WTC11 (cell line): ENCODE results near the gene SH3BP5. TPM values are rescaled to one million over a fixed set of nuclear protein-coding genes. Genes with fewer than 3 reads are reported as not detected.

Experiments
- ATAC-seq: fragments of 200-7000 bp; cut with Tn5 transposase; 2 replicates; pipeline ENCODE4 v1.10.0; 2021; ENCODE audit warnings: mild to moderate bottlenecking, moderate library complexity
- CTCF ChIA-PET: fragments of 300-600 bp; sonication (Branson Sonifier 250); formaldehyde crosslinking; loops from one replicate; lab custom pipeline; 2021; ENCODE audit warnings: antibody characterized with exemption; lab: Charles Lee
- POLR2A ChIA-PET: fragments of 350-600 bp; sonication (Branson Sonifier 250); formaldehyde crosslinking; loops from one replicate; lab custom pipeline; 2021; ENCODE audit warnings: antibody characterized with exemption; lab: Charles Lee
- DNase-seq: peaks from one replicate; pipeline ENCODE4 v3.0.0; 2021; ENCODE audit warnings: low spot score
- H3K27ac Mint-ChIP-seq: 2 replicates; pipeline ENCODE4 v1.8.0; 2021; ENCODE audit warnings: mixed read lengths
- H3K27me3 Mint-ChIP-seq: 2 replicates; pipeline ENCODE4 v1.8.0; 2021; ENCODE audit warnings: low read depth, mild to moderate bottlenecking, moderate library complexity, mixed read lengths
- H3K36me3 Mint-ChIP-seq: 2 replicates; pipeline ENCODE4 v1.8.0; 2021; ENCODE audit warnings: mixed read lengths
- H3K4me1 Mint-ChIP-seq: 2 replicates; pipeline ENCODE4 v1.8.0; 2022; ENCODE audit warnings: mixed read lengths
- H3K4me3 Mint-ChIP-seq: 2 replicates; pipeline ENCODE4 v1.8.0; 2021; ENCODE audit warnings: mild to moderate bottlenecking, moderate library complexity, mixed read lengths
- H3K9me3 Mint-ChIP-seq: 2 replicates; pipeline ENCODE4 v1.8.0; 2021; ENCODE audit warnings: mixed read lengths
- ATF1 ChIP-seq: sonication (generic); formaldehyde crosslinking; IDR thresholded peaks from 2 replicates; pipeline ENCODE4 v1.8.1; 2023; ENCODE audit warnings: mild to moderate bottlenecking, moderate library complexity, missing genetic modification reagents
- FOXK1 ChIP-seq: sonication (generic); formaldehyde crosslinking; IDR thresholded peaks from 2 replicates; pipeline ENCODE4 v1.8.0; 2022; ENCODE audit warnings: mild to moderate bottlenecking, moderate library complexity, missing genetic modification reagents
- FOXP1 ChIP-seq: sonication (generic); formaldehyde crosslinking; IDR thresholded peaks from 2 replicates; pipeline ENCODE4 v1.8.0; 2022; ENCODE audit warnings: missing genetic modification reagents, mild to moderate bottlenecking, moderate library complexity, borderline replicate concordance
- GRHL2 ChIP-seq: fragments of 250-450 bp; sonication (Bioruptor Pico); IDR thresholded peaks from 2 replicates; pipeline ENCODE4 v1.8.0; 2022; ENCODE audit warnings: mild to moderate bottlenecking, moderate library complexity; ENCODE audit not compliant: insufficient replicate concordance, severe bottlenecking
- KAT7 ChIP-seq: sonication (generic); formaldehyde crosslinking; IDR thresholded peaks from 2 replicates; pipeline ENCODE4 v1.8.1; 2023; ENCODE audit warnings: missing genetic modification reagents, mild to moderate bottlenecking, borderline replicate concordance
- MYBL2 ChIP-seq: sonication (generic); formaldehyde crosslinking; IDR thresholded peaks from 2 replicates; pipeline ENCODE4 v1.8.1; 2023; ENCODE audit warnings: mild to moderate bottlenecking, moderate library complexity, missing genetic modification reagents
- NR1H2 ChIP-seq: sonication (generic); formaldehyde crosslinking; IDR thresholded peaks from 2 replicates; pipeline ENCODE4 v1.9.0; 2021; ENCODE audit warnings: mild to moderate bottlenecking, moderate library complexity, missing genetic modification reagents
- NR3C1 ChIP-seq: sonication (generic); formaldehyde crosslinking; conservative IDR thresholded peaks from 2 replicates; pipeline ENCODE4 v1.8.1; 2023; ENCODE audit warnings: low read depth, mild to moderate bottlenecking, missing genetic modification reagents
- RELA ChIP-seq: sonication (generic); formaldehyde crosslinking; IDR thresholded peaks from 2 replicates; pipeline ENCODE4 v1.8.1; 2022; ENCODE audit warnings: missing genetic modification reagents, mild to moderate bottlenecking, borderline replicate concordance
- SMAD3 ChIP-seq: sonication (generic); formaldehyde crosslinking; IDR thresholded peaks from 2 replicates; pipeline ENCODE4 v1.8.0; 2022; ENCODE audit warnings: missing genetic modification reagents, mild to moderate bottlenecking, borderline replicate concordance
- SP1 ChIP-seq: sonication (generic); formaldehyde crosslinking; conservative IDR thresholded peaks from 2 replicates; pipeline ENCODE4 v1.8.1; 2022; ENCODE audit warnings: missing genetic modification reagents
- ZNF121 ChIP-seq: sonication (generic); formaldehyde crosslinking; IDR thresholded peaks from 2 replicates; pipeline ENCODE4 v1.8.0; 2023; ENCODE audit warnings: missing genetic modification reagents
- ZNF263 ChIP-seq: sonication (generic); formaldehyde crosslinking; IDR thresholded peaks from 2 replicates; pipeline ENCODE4 v1.8.1; 2022; ENCODE audit warnings: low read depth, mild to moderate bottlenecking, moderate library complexity, missing genetic modification reagents
- ZNF317 ChIP-seq: sonication (generic); formaldehyde crosslinking; IDR thresholded peaks from 2 replicates; pipeline ENCODE4 v1.8.1; 2023; ENCODE audit warnings: low read depth, mild to moderate bottlenecking, moderate library complexity, missing genetic modification reagents, borderline replicate concordance
- total RNA-seq: library from RNA; stranded (reverse); gene quantifications from 3 replicates; pipeline ENCODE4 v1.2.3, GENCODE V29; 2021
- TF ChIP-seq, protein P1 (sequence below): sonication (generic); formaldehyde crosslinking; IDR thresholded peaks from 2 replicates; pipeline ENCODE4 v1.8.1; 2023; ENCODE audit warnings: mild to moderate bottlenecking, missing genetic modification reagents
- TF ChIP-seq, protein P2 (sequence below): fragments of 250-450 bp; sonication (Bioruptor Pico); IDR thresholded peaks from 2 replicates; pipeline ENCODE4 v2.1.2; 2022; ENCODE audit warnings: mild to moderate bottlenecking, moderate library complexity
- TF ChIP-seq, protein P3 (sequence below): sonication (generic); formaldehyde crosslinking; IDR thresholded peaks from 2 replicates; pipeline ENCODE4 v1.8.1; 2022; ENCODE audit warnings: low read depth, mild to moderate bottlenecking, moderate library complexity, missing genetic modification reagents, borderline replicate concordance
- TF ChIP-seq, protein P4 (sequence below): sonication (generic); formaldehyde crosslinking; conservative IDR thresholded peaks from 2 replicates; pipeline ENCODE4 v1.8.1; 2022; ENCODE audit warnings: mild to moderate bottlenecking, missing genetic modification reagents
- TF ChIP-seq, protein P5 (sequence below): sonication (generic); formaldehyde crosslinking; IDR thresholded peaks from 2 replicates; pipeline ENCODE4 v1.8.1; 2023; ENCODE audit warnings: mild to moderate bottlenecking, missing genetic modification reagents, borderline replicate concordance

The SH3BP5 gene
- total RNA-seq, 1 experiment from 2014 or later = 7.2 TPM

DNA sequence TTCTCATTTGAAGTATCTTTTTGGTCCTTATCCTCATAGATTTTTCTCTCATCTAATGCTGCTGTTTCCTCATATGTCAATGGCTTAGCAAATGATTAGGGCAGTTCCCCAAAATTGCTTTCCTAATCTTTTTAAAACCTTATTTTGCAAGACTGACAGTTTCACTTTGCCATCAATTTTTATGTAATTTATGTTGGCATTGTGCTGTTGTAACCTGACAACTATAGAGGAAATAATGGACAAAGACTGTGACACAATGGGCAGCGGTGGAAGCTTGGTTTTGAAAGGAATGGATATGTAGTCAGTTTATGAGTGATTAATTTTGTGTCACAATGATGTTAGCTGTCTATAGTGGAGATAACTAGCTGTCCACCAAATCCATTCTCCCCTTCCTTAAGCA, 10.6 kb upstream of the SH3BP5 start:
- POLR2A ChIA-PET = no interaction called here
- no peaks in the 10 kb centered on the region; the same call in 1 of the 2 replicates for H3K27me3 Mint-ChIP-seq
- CTCF ChIA-PET = interaction anchor here (1.4 kb wide), 1 partner anchor 77 kb away, joined by 4 read pairs; no protein-coding TSS in a partner anchor
- H3K4me3 Mint-ChIP-seq = no peak overlapping the region
- DNase-seq (no peak), ATAC-seq (no peak)
- no peaks in the 10 kb centered on the region for H3K36me3 Mint-ChIP-seq
- no peaks in the 10 kb centered on the region; the same call in 1 of the 2 replicates for H3K9me3 Mint-ChIP-seq
- TF ChIP-seq, protein P1, sequence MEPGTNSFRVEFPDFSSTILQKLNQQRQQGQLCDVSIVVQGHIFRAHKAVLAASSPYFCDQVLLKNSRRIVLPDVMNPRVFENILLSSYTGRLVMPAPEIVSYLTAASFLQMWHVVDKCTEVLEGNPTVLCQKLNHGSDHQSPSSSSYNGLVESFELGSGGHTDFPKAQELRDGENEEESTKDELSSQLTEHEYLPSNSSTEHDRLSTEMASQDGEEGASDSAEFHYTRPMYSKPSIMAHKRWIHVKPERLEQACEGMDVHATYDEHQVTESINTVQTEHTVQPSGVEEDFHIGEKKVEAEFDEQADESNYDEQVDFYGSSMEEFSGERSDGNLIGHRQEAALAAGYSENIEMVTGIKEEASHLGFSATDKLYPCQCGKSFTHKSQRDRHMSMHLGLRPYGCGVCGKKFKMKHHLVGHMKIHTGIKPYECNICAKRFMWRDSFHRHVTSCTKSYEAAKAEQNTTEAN (CRISPR knock-in tag) = no peak
- TF ChIP-seq SP1 (no peak), ZNF121 (CRISPR knock-in tag) (no peak), NR1H2 (CRISPR knock-in tag) (no peak), FOXK1 (CRISPR knock-in tag) (no peak), SMAD3 (CRISPR knock-in tag) (no peak), ZNF263 (CRISPR knock-in tag) (no peak), KAT7 (no peak), ATF1 (CRISPR knock-in tag) (no peak), GRHL2 (CRISPR knock-in tag) (no peak), MYBL2 (CRISPR knock-in tag) (no peak), NR3C1 (CRISPR knock-in tag) (no peak), FOXP1 (CRISPR knock-in tag) (no peak), ZNF317 (no peak), RELA (CRISPR knock-in tag) (no peak)
- TF ChIP-seq, protein P2, sequence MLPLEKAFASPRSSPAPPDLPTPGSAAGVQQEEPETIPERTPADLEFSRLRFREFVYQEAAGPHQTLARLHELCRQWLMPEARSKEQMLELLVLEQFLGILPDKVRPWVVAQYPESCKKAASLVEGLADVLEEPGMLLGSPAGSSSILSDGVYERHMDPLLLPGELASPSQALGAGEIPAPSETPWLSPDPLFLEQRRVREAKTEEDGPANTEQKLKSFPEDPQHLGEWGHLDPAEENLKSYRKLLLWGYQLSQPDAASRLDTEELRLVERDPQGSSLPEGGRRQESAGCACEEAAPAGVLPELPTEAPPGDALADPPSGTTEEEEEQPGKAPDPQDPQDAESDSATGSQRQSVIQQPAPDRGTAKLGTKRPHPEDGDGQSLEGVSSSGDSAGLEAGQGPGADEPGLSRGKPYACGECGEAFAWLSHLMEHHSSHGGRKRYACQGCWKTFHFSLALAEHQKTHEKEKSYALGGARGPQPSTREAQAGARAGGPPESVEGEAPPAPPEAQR = no peak
- TF ChIP-seq, protein P3, sequence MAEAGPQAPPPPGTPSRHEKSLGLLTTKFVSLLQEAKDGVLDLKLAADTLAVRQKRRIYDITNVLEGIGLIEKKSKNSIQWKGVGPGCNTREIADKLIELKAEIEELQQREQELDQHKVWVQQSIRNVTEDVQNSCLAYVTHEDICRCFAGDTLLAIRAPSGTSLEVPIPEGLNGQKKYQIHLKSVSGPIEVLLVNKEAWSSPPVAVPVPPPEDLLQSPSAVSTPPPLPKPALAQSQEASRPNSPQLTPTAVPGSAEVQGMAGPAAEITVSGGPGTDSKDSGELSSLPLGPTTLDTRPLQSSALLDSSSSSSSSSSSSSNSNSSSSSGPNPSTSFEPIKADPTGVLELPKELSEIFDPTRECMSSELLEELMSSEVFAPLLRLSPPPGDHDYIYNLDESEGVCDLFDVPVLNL (CRISPR knock-in tag) = no peak
- TF ChIP-seq, protein P4, sequence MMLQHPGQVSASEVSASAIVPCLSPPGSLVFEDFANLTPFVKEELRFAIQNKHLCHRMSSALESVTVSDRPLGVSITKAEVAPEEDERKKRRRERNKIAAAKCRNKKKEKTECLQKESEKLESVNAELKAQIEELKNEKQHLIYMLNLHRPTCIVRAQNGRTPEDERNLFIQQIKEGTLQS (CRISPR knock-in tag) = no peak
- TF ChIP-seq, protein P5, sequence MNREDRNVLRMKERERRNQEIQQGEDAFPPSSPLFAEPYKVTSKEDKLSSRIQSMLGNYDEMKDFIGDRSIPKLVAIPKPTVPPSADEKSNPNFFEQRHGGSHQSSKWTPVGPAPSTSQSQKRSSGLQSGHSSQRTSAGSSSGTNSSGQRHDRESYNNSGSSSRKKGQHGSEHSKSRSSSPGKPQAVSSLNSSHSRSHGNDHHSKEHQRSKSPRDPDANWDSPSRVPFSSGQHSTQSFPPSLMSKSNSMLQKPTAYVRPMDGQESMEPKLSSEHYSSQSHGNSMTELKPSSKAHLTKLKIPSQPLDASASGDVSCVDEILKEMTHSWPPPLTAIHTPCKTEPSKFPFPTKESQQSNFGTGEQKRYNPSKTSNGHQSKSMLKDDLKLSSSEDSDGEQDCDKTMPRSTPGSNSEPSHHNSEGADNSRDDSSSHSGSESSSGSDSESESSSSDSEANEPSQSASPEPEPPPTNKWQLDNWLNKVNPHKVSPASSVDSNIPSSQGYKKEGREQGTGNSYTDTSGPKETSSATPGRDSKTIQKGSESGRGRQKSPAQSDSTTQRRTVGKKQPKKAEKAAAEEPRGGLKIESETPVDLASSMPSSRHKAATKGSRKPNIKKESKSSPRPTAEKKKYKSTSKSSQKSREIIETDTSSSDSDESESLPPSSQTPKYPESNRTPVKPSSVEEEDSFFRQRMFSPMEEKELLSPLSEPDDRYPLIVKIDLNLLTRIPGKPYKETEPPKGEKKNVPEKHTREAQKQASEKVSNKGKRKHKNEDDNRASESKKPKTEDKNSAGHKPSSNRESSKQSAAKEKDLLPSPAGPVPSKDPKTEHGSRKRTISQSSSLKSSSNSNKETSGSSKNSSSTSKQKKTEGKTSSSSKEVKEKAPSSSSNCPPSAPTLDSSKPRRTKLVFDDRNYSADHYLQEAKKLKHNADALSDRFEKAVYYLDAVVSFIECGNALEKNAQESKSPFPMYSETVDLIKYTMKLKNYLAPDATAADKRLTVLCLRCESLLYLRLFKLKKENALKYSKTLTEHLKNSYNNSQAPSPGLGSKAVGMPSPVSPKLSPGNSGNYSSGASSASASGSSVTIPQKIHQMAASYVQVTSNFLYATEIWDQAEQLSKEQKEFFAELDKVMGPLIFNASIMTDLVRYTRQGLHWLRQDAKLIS = no peak
- H3K27ac Mint-ChIP-seq = no peak overlapping the region
- H3K4me1 Mint-ChIP-seq = no peaks in the 10 kb centered on the region
